ENCODE results near the gene RAB15.

Gene RAB15

DNA sequence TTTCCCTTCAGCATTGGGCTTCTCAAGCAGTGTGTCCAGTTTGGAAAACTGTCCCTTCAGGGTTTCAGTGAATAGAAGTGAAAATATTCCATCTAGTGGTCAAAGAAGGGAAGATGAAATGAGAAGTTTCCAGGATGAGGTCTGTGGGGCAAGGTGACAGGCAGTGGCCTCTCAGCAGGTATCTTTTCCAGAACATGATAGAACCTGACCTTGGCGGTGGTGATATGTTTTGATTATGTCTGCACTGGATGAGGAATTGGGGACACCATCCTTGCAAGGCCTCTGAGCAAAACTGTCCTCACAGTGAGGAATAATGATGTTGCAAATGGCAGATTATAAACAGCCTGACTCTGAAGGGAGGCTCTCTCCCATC is 34.3 kb downstream of the RAB15 start:
- Histone ChIP-seq H3K36me3 (ENCODE audit: control insufficient read depth in 2 of 2, insufficient read depth in 1 of 2, low read length in 2 of 2) (peaks cover 14 to 32% of the 10 kb centered on the region in 2 experiments), H3K9me3 (ENCODE audit: control insufficient read depth, insufficient read depth, low read depth, low read length) (no peaks in the 10 kb centered on the region), H3K27ac (ENCODE audit: extremely low read depth, low read depth, low read length) (no peak overlapping the region), H3K4me3 (ENCODE audit: low read depth, low read length) (no peak overlapping the region), H3K4me1 (ENCODE audit: control insufficient read depth, insufficient read depth, low read length) (peaks cover 9% of the 10 kb centered on the region)
- TF ChIP-seq ZNF654 (tag by site-specific recombination; IDR thresholded peaks at IDR 0.05; ENCODE audit: low read depth) (peak; percentile 34), ZNF366 (tag by site-specific recombination; conservative IDR thresholded peaks at IDR 0.05) (no peak), ZNF624 (tag by site-specific recombination; IDR thresholded peaks at IDR 0.05) (no peak), HOXC10 (CRISPR knock-in tag; IDR thresholded peaks at IDR 0.05) (no peak), MYNN (tag by site-specific recombination; IDR thresholded peaks at IDR 0.05; ENCODE audit: borderline replicate concordance) (no peak)
- TF ChIP-seq, protein P1, sequence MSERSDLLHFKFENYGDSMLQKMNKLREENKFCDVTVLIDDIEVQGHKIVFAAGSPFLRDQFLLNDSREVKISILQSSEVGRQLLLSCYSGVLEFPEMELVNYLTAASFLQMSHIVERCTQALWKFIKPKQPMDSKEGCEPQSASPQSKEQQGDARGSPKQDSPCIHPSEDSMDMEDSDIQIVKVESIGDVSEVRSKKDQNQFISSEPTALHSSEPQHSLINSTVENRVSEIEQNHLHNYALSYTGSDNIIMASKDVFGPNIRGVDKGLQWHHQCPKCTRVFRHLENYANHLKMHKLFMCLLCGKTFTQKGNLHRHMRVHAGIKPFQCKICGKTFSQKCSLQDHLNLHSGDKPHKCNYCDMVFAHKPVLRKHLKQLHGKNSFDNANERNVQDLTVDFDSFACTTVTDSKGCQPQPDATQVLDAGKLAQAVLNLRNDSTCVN (tag by site-specific recombination; optimal IDR thresholded peaks at IDR 0.05) = no peak
- TF ChIP-seq, protein P2, sequence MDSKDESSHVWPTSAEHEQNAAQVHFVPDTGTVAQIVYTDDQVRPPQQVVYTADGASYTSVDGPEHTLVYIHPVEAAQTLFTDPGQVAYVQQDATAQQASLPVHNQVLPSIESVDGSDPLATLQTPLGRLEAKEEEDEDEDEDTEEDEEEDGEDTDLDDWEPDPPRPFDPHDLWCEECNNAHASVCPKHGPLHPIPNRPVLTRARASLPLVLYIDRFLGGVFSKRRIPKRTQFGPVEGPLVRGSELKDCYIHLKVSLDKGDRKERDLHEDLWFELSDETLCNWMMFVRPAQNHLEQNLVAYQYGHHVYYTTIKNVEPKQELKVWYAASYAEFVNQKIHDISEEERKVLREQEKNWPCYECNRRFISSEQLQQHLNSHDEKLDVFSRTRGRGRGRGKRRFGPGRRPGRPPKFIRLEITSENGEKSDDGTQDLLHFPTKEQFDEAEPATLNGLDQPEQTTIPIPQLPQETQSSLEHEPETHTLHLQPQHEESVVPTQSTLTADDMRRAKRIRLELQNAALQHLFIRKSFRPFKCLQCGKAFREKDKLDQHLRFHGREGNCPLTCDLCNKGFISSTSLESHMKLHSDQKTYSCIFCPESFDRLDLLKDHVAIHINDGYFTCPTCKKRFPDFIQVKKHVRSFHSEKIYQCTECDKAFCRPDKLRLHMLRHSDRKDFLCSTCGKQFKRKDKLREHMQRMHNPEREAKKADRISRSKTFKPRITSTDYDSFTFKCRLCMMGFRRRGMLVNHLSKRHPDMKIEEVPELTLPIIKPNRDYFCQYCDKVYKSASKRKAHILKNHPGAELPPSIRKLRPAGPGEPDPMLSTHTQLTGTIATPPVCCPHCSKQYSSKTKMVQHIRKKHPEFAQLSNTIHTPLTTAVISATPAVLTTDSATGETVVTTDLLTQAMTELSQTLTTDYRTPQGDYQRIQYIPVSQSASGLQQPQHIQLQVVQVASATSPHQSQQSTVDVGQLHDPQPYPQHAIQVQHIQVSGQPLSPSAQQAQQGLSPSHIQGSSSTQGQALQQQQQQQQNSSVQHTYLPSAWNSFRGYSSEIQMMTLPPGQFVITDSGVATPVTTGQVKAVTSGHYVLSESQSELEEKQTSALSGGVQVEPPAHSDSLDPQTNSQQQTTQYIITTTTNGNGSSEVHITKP (tag by site-specific recombination; IDR thresholded peaks at IDR 0.05) = no peak
- CTCF ChIA-PET = interaction anchor here (0.5 kb wide), 1 partner anchor 10 kb away, joined by 3 read pairs; no protein-coding TSS in a partner anchor
- POLR2A ChIA-PET = no interaction called here

DNA sequence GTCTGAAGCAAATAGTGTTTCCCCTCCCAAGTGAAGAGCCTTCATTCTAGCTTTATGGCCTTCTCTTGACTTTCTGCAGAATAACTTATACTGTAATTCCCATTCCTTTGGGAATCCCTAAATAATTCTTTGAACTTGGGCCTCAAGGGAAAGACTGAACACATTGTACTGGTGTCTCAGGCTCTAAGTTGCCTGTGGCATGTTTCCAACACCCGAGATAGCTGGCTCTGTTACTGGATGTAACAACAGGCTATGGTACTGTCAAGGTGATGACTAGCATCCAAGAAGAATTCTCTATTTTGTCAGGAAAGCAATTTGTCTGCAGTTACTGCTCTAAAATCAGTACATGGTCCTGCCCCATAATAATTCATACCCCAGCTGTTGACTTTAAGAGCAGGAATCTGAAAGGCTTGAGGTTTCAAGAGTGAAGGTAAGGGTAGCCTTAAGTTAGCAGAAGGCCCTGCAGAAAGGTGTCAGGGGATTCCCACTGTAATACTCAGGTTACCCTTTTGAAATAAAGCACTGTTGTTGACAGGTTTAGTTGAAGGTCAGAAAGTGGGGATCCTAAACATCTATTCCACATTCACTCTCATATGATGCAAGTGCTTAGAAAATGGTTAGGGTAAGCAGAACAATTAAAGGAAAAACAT is 34.8 kb downstream of the RAB15 start:
- H3K27ac ChIP-seq (ENCODE audit: extremely low read depth, low read depth, low read length) = no peak overlapping the region
- CTCF ChIA-PET = interaction anchor here (0.5 to 2.2 kb wide), 5 partner anchors 9 to 115 kb away, joined by 3 to 7 read pairs (median 4); no protein-coding TSS in a partner anchor
- H3K36me3 ChIP-seq (ENCODE audit: control insufficient read depth in 2 of 2, insufficient read depth in 1 of 2, low read length in 2 of 2) = peaks cover 15 to 37% of the 10 kb centered on the region in 2 experiments
- H3K4me3 ChIP-seq (ENCODE audit: low read depth, low read length) = no peak overlapping the region
- TF ChIP-seq GLIS2 (tag by site-specific recombination; IDR thresholded peaks at IDR 0.05) (no peak), ZFP37 (tag by site-specific recombination; IDR thresholded peaks at IDR 0.05) (no peak)
- TF ChIP-seq, protein P3, sequence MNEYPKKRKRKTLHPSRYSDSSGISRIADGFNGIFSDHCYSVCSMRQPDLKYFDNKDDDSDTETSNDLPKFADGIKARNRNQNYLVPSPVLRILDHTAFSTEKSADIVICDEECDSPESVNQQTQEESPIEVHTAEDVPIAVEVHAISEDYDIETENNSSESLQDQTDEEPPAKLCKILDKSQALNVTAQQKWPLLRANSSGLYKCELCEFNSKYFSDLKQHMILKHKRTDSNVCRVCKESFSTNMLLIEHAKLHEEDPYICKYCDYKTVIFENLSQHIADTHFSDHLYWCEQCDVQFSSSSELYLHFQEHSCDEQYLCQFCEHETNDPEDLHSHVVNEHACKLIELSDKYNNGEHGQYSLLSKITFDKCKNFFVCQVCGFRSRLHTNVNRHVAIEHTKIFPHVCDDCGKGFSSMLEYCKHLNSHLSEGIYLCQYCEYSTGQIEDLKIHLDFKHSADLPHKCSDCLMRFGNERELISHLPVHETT (tag by site-specific recombination; IDR thresholded peaks at IDR 0.05) = no peak
- TF ChIP-seq, protein P4, sequence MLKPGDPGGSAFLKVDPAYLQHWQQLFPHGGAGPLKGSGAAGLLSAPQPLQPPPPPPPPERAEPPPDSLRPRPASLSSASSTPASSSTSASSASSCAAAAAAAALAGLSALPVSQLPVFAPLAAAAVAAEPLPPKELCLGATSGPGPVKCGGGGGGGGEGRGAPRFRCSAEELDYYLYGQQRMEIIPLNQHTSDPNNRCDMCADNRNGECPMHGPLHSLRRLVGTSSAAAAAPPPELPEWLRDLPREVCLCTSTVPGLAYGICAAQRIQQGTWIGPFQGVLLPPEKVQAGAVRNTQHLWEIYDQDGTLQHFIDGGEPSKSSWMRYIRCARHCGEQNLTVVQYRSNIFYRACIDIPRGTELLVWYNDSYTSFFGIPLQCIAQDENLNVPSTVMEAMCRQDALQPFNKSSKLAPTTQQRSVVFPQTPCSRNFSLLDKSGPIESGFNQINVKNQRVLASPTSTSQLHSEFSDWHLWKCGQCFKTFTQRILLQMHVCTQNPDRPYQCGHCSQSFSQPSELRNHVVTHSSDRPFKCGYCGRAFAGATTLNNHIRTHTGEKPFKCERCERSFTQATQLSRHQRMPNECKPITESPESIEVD (tag by site-specific recombination; IDR thresholded peaks at IDR 0.05) = 0 out of 2 replicates have a peak, but pooled peaks have one; percentile 3
- TF ChIP-seq, protein P5, sequence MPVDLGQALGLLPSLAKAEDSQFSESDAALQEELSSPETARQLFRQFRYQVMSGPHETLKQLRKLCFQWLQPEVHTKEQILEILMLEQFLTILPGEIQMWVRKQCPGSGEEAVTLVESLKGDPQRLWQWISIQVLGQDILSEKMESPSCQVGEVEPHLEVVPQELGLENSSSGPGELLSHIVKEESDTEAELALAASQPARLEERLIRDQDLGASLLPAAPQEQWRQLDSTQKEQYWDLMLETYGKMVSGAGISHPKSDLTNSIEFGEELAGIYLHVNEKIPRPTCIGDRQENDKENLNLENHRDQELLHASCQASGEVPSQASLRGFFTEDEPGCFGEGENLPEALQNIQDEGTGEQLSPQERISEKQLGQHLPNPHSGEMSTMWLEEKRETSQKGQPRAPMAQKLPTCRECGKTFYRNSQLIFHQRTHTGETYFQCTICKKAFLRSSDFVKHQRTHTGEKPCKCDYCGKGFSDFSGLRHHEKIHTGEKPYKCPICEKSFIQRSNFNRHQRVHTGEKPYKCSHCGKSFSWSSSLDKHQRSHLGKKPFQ (tag by site-specific recombination; IDR thresholded peaks at IDR 0.05) = no peak
- no peaks in the 10 kb centered on the region for H3K9me3 ChIP-seq (ENCODE audit: control insufficient read depth, insufficient read depth, low read depth, low read length)
- H3K4me1 ChIP-seq (ENCODE audit: control insufficient read depth, insufficient read depth, low read length) = peaks cover 9% of the 10 kb centered on the region
- POLR2A ChIA-PET = interaction anchor here (0.8 to 2.0 kb wide), 2 partner anchors 10 to 12 kb away, joined by 6 to 8 read pairs; no protein-coding TSS in a partner anchor
